Measurements from ENCODE around the gene POU2AF2.
"Not testable (repeated sequence)": the region's sequence is repeated elsewhere in the genome, so short reads cannot be mapped to it uniquely, and the experiment has no call there.

POU2AF2 gene

GRCh38 chr11:111245425-111245824 is at the start of gene POU2AF2:
Gene POU2AF2, plus strand, starts transcription at chr11:111245725. Its CDS starts 129 bp downstream, at chr11:111245854.
- no peak for DNase-seq

GRCh38 chr11:111200010-111200534 is 45.5 kb upstream of the POU2AF2 start:
- no peak for DNase-seq

DNA sequence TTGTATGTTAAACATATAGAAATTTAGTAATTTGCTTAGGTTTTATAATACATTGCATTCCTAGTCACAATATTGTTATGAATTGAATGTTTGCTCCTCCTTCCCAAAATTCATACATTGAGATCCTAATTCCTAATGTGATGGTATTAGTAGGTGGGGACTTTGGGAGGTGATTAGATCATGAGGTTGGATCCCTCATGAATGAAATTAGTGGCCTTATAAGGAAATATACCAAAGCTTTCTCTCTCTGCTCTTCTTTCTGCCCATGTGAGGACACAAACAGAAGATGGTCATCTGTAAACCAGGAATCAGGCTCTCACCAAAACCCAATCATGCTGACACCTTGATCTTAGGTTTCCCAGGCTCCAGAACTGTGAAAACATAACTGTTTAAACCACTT is 41.3 kb upstream of the POU2AF2 start:
- no peak for DNase-seq

DNA sequence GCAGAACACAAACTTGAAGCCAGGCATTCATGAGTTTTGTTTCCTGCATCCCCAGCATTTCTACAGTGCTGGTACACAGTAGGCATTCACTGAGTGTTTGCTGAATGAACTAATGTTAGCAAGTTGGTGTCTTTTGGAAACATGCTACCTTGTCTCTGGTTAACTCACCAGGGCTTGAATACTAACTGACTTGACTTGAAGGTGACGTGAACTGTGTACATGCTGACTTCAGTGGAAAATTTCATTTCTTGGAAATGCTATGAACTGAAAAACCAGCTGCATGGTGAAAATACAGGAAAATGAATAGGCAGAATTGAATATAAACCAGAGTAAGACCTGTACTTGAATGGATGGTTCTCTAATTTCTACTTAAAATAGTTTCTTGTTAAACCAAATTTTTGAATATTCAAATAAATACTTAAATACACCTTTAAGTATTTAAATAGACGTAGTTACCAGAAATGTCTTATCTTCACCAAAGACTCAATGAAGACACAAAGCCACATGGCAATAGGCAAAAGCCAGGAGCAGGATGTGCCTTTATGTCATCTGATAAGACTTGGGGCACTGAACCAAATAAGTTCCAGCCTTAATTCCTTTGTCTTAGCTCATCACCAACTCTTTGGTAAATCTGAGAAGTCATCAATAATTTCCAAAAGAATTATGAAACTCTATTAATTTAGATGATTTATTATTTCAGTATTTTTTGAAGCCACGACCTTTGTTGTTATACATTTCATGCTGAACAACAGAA is 39.7 kb upstream of the POU2AF2 start:
- no peak for DNase-seq

- DNase-seq: no peak
Measured at GRCh38 chr11:111206472-111206871, 39.1 kb upstream of the POU2AF2 start.

DNA sequence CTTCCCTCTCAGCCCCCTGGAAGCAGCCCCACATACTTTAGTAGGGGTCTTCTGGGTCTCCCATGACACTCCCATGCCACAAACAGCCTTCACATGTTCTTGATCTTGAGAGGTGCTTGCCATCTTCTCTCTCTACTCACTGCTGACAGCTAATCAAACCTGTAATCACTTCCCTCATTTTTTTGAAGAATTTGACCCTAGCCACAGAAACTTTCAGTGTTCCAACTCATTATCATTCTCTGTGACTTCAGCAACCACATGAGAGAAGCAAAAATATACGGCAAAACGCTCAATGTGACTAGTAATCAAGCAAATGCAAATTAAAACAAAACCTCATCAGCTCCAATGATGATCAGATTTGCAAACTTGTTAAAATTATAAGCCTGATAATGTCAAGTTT is 38.3 kb upstream of the POU2AF2 start:
- DNase-seq: no peak

GRCh38 chr11:111209543-111210355 is 35.8 kb upstream of the POU2AF2 start:
- no peak for DNase-seq

DNA sequence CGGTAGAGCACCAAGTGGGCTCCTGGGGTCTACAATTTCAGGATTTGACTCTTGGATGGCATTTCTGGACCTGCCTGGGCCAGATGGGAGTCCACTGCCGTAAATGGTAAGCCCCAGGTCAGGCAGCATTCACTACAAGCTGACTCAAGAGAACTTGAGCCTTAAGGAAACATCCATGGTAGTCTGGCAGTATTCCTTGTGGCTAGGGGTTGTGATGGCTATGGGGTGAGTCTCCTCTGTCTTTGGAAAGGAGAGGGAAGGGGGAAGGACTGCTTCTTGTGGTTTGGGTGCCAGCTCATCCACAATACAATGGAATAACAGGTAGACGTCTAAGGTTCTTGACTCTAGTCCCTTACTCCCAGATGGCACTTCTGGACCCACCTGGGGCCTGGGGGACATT is 32.3 kb upstream of the POU2AF2 start:
- DNase-seq: no peak

- DNase-seq: no peak
Measured at GRCh38 chr11:111220721-111221120, 24.8 kb upstream of the POU2AF2 start.

DNA sequence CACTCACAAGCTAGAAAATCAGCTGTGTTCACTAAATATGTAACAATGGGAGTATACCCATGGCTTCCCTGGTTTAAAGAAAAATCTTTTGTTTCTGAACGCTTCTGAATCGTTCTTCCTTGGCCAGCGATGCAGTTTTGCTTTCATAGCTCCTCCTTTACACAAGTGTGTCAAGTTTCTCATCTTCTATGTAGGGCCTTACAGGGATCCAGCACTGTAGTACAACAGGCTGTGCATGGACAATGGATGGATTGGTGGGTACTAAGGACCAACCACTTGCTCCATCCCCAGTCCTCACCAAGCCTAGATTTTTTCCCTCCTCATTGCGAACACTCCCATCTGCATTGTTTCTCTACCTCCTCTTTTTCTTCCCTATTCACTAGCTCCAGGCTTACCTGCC is 24.3 kb upstream of the POU2AF2 start:
- no peak for DNase-seq

- not testable (repeated sequence) for DNase-seq
Measured at GRCh38 chr11:111221936-111222335, 23.6 kb upstream of the POU2AF2 start.

DNA sequence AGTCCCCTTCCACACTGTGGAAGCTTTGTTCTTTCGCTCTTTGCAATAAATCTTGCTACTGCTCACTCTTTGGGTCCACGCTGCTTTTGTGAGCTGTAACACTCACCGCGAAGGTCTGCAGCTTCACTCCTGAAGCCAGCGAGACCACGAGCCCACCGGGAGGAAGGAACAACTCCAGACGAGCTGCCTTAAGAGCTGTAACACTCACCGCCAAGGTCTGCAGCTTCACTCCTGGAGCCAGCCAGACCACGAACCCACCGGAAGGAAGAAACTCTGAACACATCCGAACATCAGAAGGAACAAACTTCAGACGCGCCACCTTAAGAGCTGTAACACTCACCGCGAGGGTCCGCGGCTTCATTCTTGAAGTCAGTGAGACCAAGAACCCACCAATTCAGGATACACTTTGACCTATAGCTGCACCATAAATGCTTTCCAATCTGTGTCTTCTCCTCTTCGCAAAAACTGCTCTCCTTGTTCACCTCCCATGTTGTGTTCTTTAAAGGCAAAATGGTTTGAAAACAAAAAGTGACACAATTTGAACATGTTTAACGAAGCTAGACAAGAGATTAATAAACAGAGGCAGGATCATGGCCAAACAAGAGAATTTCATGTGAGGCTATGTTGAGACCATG is 22.6 kb upstream of the POU2AF2 start:
- DNase-seq: not testable (repeated sequence)

- DNase-seq: no peak
Measured at GRCh38 chr11:111225881-111226280, 19.6 kb upstream of the POU2AF2 start.

GRCh38 chr11:111229604-111230003 is 15.9 kb upstream of the POU2AF2 start:
- no peak for DNase-seq

DNA sequence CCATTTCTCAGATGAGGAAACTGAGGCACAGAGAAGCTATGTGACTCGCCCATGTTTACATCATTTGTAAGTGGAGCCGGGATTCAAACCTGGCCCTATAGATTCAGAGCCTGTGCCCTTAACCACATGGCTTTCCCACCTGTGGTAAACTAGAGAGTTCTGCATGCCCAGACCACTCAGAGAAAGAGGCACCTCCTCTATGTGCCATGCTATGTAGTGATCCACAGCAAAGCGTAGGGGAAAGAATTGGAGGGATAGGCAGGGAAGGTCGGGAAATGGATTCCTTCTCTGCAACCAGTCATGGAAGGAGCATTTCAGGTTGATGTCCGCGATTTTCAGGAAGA is 15.4 kb upstream of the POU2AF2 start:
- no peak for DNase-seq

GRCh38 chr11:111231836-111232235 is 13.7 kb upstream of the POU2AF2 start:
- DNase-seq: no peak

- no peak for DNase-seq
Measured at GRCh38 chr11:111236383-111236782, 9.1 kb upstream of the POU2AF2 start.

DNA sequence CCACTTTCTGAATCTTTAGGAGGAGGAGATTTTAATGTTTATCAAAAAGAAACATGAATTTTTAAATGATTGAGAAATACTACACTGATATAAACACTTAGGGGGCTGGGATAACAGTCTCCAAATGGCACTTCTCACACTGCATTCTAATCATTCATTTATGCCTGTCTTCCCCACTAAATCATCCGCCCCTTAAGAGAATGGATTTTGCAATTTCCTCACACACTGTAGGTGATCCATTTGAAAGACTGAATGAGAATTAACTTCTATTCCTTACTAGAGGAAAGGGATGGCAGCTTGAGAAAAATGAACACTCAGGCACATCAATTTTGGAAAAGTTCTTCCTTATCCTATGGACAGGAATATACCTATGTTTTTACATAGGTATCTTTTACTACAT is 7.6 kb upstream of the POU2AF2 start:
- DNase-seq: no peak

DNA sequence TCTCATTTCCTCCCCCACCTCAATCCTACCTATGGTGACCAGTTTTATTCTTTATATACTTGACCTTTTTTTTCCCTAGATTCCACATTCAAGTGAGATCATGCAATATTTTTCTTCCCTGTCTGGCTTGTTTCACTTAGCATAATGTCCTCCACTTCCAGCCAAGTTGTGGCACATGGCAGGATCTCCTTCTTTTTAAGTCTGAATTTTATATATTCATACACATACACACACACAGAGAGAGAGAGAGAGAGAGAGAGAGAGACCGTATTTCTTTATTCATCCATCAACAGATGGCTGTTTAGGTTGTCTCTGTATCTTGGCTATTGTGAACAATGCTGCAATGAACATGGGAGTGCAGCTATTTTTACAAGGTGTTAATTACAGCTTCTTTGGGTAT is 1.4 kb downstream of the POU2AF2 start:
- DNase-seq: no peak

DNA sequence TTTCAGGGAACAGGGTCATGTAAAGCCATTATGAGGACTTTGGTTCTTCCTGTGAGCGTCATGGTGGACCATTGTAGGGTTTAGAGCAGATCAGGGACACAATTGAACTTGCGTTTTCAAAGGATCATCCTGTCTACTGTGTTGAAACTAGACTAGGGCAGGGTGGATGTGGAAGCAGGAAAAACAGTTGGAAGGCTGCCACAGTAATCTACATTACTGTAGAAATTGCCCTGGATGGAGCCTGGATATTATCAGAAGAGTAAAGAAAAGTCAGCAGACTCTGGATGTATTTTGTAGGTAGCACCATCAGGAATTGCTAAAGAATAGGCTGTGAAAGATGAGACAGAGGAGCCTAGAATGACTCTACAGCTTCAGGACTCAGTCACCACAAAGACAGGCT is 5.4 kb downstream of the POU2AF2 start:
- DNase-seq: no peak

- no peak for DNase-seq
Measured at GRCh38 chr11:111253131-111253530, 7.6 kb downstream of the POU2AF2 start.

GRCh38 chr11:111253630-111254029 is 8.1 kb downstream of the POU2AF2 start:
- DNase-seq: no peak

GRCh38 chr11:111258046-111258445 is 12.5 kb downstream of the POU2AF2 start:
- no peak for DNase-seq

DNA sequence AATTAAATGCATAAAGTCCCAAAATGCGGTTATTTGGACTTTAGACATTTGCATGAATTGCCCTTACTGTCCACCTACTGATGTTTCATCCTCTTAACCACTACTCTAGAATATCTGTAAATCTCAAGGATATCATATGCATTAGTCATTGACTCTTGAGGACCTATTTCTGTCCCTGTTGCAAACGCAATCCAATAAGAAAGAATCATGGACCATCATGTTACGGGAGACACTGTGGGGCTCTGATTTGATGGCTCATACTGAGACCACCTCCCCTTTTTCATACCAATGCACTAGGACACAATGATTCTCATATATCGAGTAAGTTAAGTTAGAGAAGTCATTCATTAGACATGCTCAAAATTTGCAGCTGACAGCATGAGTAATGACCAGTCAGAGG is 14.4 kb downstream of the POU2AF2 start:
- no peak for DNase-seq

All from GOT3 (cell line).